ENCODE measurements around the gene NTM.
"Not testable (repeated sequence)": the region's sequence is repeated elsewhere in the genome, so short reads cannot be mapped to it uniquely, and the experiment has no call there.

The NTM gene

GRCh38 chr11:131334601-131335000, 35.8 kb upstream of the NTM start:
- no peak for TF ChIP-seq CTCF (conservative IDR thresholded peaks at IDR 0.05)
- no peak overlapping the region for H3K27ac ChIP-seq

- H3K27ac ChIP-seq: not testable (repeated sequence)
These were observed 28.5 kb upstream of the NTM start for GRCh38 chr11:131341900-131342299.

GRCh38 chr11:131342442-131342841, 28.0 kb upstream of the NTM start:
- not testable (repeated sequence) for H3K27ac ChIP-seq

- no peak for TF ChIP-seq CTCF (conservative IDR thresholded peaks at IDR 0.05)
- H3K27ac ChIP-seq: no peak overlapping the region
These were observed 25.0 kb upstream of the NTM start for GRCh38 chr11:131345406-131345805.

GRCh38 chr11:131349368-131350086, 20.9 kb upstream of the NTM start:
- no peak overlapping the region for H3K27ac ChIP-seq
- no peak for TF ChIP-seq CTCF (conservative IDR thresholded peaks at IDR 0.05)

GRCh38 chr11:131350872-131351271, 19.5 kb upstream of the NTM start:
- no peak overlapping the region for H3K27ac ChIP-seq
- TF ChIP-seq CTCF (conservative IDR thresholded peaks at IDR 0.05): no peak

GRCh38 chr11:131351848-131352247, 18.6 kb upstream of the NTM start:
- H3K27ac ChIP-seq: no peak overlapping the region
- no peak for TF ChIP-seq CTCF (conservative IDR thresholded peaks at IDR 0.05)

GRCh38 chr11:131353766-131354165, 16.6 kb upstream of the NTM start:
- no peak overlapping the region for H3K27ac ChIP-seq
- no peak for TF ChIP-seq CTCF (conservative IDR thresholded peaks at IDR 0.05)

GRCh38 chr11:131354251-131354701, 16.1 kb upstream of the NTM start:
- TF ChIP-seq CTCF (conservative IDR thresholded peaks at IDR 0.05): no peak
- no peak overlapping the region for H3K27ac ChIP-seq

All from VCaP (cell line).